Measurements from ENCODE around the gene UBE2D3. TPM values are rescaled to one million over a fixed set of nuclear protein-coding genes. Genes with fewer than 3 reads are reported as not detected.

Gene UBE2D3
- total RNA-seq, 1 donor: 487 TPM

- no peak for TF ChIP-seq CTCF (IDR thresholded peaks at IDR 0.05; ENCODE audit: insufficient read depth, low read length)
- DNase-seq (ENCODE audit: low read depth): peak; percentile 19
- no peak overlapping the region for H3K4me3 ChIP-seq (ENCODE audit: low read depth, low read length)
These were observed 44.3 kb downstream of the UBE2D3 start for GRCh38 chr4:102783006-102783405.

GRCh38 chr4:102781570-102781969, 45.8 kb downstream of the UBE2D3 start:
- no peak for TF ChIP-seq CTCF (IDR thresholded peaks at IDR 0.05; ENCODE audit: insufficient read depth, low read length)
- H3K4me3 ChIP-seq (ENCODE audit: low read depth, low read length): no peak overlapping the region
- no peak for DNase-seq (ENCODE audit: low read depth)

GRCh38 chr4:102780476-102781144, 46.7 kb downstream of the UBE2D3 start:
- no peak overlapping the region for H3K4me3 ChIP-seq (ENCODE audit: low read depth, low read length)
- TF ChIP-seq CTCF (IDR thresholded peaks at IDR 0.05; ENCODE audit: insufficient read depth, low read length): no peak
- DNase-seq (ENCODE audit: low read depth): peak; percentile 33

- no peak for DNase-seq (ENCODE audit: low read depth)
- no peak for TF ChIP-seq CTCF (IDR thresholded peaks at IDR 0.05; ENCODE audit: insufficient read depth, low read length)
- no peak overlapping the region for H3K4me3 ChIP-seq (ENCODE audit: low read depth, low read length)
These were observed 48.1 kb downstream of the UBE2D3 start for GRCh38 chr4:102779204-102779603.

- H3K4me3 ChIP-seq (ENCODE audit: low read depth, low read length): no peak overlapping the region
- no peak for DNase-seq (ENCODE audit: low read depth)
- no peak for TF ChIP-seq CTCF (IDR thresholded peaks at IDR 0.05; ENCODE audit: insufficient read depth, low read length)
These were observed 48.6 kb downstream of the UBE2D3 start for GRCh38 chr4:102778720-102779119.

- H3K4me3 ChIP-seq (ENCODE audit: low read depth, low read length): no peak overlapping the region
- no peak for DNase-seq (ENCODE audit: low read depth)
- TF ChIP-seq CTCF (IDR thresholded peaks at IDR 0.05; ENCODE audit: insufficient read depth, low read length): no peak
These were observed 51.5 kb downstream of the UBE2D3 start for GRCh38 chr4:102775805-102776204.

GRCh38 chr4:102774254-102774653, 53.1 kb downstream of the UBE2D3 start:
- no peak for DNase-seq (ENCODE audit: low read depth)
- no peak for TF ChIP-seq CTCF (IDR thresholded peaks at IDR 0.05; ENCODE audit: insufficient read depth, low read length)
- H3K4me3 ChIP-seq (ENCODE audit: low read depth, low read length): no peak overlapping the region

All from fibroblast of the aortic adventitia (primary cell).